BE2C (cell line): Measurements from ENCODE around the gene RRP8.

Experiments used
- DNase-seq: peaks from one replicate; pipeline ENCODE4 v3.0.0-alpha.2; 2020
- H3K27me3 ChIP-seq: fragments of 250-450 bp; sonication (Bioruptor Pico); 2 replicates; pipeline ENCODE4 v1.5.1; 2020; ENCODE audit warnings: mild to moderate bottlenecking
- H3K36me3 ChIP-seq: fragments of 250-450 bp; sonication (Bioruptor Pico); 2 replicates; pipeline ENCODE4 v1.5.1; 2020; ENCODE audit warnings: mild to moderate bottlenecking
- H3K4me1 ChIP-seq: fragments of 250-450 bp; sonication (Bioruptor Pico); 2 replicates; pipeline ENCODE4 v1.5.1; 2020
- H3K4me3 ChIP-seq: 2 replicates; pipeline ENCODE4 v1.5.1; 2011; ENCODE audit warnings: low read depth, low read length
- H3K9me3 ChIP-seq: fragments of 250-450 bp; sonication (Bioruptor Pico); 2 replicates; pipeline ENCODE4 v1.5.1; 2020
- CTCF ChIP-seq: IDR thresholded peaks from 2 replicates; pipeline ENCODE4 v1.5.1; 2012; ENCODE audit warnings: mild to moderate bottlenecking, low read depth, low read length

RRP8 gene

GRCh38 chr11:6588018-6588417 lies 15.4 kb downstream of the RRP8 start:
- Histone ChIP-seq H3K4me3 (no peak overlapping the region), H3K9me3 (no peaks in the 10 kb centered on the region), H3K27me3 (no peaks in the 10 kb centered on the region), H3K4me1 (no peaks in the 10 kb centered on the region), H3K36me3 (no peaks in the 10 kb centered on the region)
- no peak for TF ChIP-seq CTCF
- DNase-seq: no peak

DNA sequence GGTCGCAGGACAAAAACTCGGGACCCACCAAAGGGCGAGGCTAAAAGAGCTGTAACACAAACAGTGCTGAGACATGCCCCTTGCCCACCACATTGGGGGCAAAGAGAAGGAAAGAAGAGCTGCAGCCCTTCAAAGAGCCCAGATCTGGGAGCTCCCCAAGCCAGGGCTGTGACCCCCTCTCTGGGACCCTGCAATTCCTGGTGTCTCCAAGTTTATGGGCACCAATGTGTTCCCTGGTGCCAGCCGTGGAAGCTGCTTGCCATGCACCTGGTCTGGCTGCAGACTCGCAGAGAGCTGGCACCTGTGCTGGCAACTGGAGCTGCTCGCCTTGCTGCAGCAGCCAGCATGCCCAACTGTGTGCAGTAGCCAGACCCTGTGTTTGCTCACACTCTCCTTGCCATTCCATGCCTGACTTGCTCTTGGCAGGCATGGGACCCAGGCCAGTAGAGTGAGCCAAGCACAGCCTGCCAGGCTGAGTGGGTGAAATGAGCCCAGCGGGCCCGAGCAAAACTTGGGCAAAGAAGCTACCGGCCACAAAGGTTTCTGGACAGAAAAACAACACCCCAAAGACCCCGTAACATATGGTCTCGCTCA lies 16.0 kb downstream of the RRP8 start:
- H3K9me3 ChIP-seq: no peaks in the 10 kb centered on the region
- no peak for DNase-seq
- H3K4me3 ChIP-seq: no peak overlapping the region
- H3K36me3 ChIP-seq: no peaks in the 10 kb centered on the region
- TF ChIP-seq CTCF: no peak
- no peaks in the 10 kb centered on the region for H3K27me3 ChIP-seq
- no peaks in the 10 kb centered on the region for H3K4me1 ChIP-seq

GRCh38 chr11:6586434-6587359 lies 16.7 kb downstream of the RRP8 start:
- peak overlapping the region; percentile 45 for H3K4me3 ChIP-seq
- TF ChIP-seq CTCF: no peak
- no peaks in the 10 kb centered on the region for H3K4me1 ChIP-seq
- H3K27me3 ChIP-seq: no peaks in the 10 kb centered on the region
- H3K36me3 ChIP-seq: no peaks in the 10 kb centered on the region
- DNase-seq: peak; percentile 72
- no peaks in the 10 kb centered on the region for H3K9me3 ChIP-seq

- no peaks in the 10 kb centered on the region for H3K9me3 ChIP-seq
- no peaks in the 10 kb centered on the region for H3K27me3 ChIP-seq
- no peak overlapping the region for H3K4me3 ChIP-seq
- H3K36me3 ChIP-seq: no peaks in the 10 kb centered on the region
- no peak for TF ChIP-seq CTCF
- no peak for DNase-seq
- H3K4me1 ChIP-seq: no peaks in the 10 kb centered on the region
These were observed 18.9 kb downstream of the RRP8 start for GRCh38 chr11:6584528-6584927.

- Histone ChIP-seq H3K4me3 (no peak overlapping the region), H3K36me3 (no peaks in the 10 kb centered on the region), H3K9me3 (no peaks in the 10 kb centered on the region), H3K27me3 (no peaks in the 10 kb centered on the region), H3K4me1 (no peaks in the 10 kb centered on the region)
- TF ChIP-seq CTCF: no peak
- DNase-seq: no peak
These were observed 19.8 kb downstream of the RRP8 start for GRCh38 chr11:6583584-6583983.

DNA sequence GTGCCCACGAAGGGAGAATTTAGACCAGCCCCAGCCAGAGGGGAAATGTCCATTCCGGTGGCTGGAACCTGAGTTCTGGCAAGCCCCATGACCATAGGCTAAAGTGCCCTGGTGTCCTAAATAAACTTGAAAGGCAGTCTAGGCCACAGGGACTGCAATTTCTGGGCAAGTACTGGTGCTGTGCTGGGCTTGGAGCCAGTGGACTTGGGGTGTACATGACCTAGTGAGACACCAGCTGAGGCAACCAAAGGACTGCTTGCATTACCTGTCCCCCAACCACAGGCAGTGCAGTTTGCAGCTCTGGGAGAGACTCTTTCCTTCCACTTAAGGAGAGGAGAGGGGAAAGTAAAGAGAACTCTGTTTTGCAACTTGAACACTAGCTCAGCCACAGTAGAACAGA lies 23.7 kb downstream of the RRP8 start:
- DNase-seq: no peak
- Histone ChIP-seq H3K9me3 (no peaks in the 10 kb centered on the region), H3K36me3 (no peaks in the 10 kb centered on the region), H3K4me3 (no peak overlapping the region), H3K27me3 (no peaks in the 10 kb centered on the region), H3K4me1 (peaks cover 3% of the 10 kb centered on the region; the same call in 1 of the 2 replicates)
- TF ChIP-seq CTCF: no peak
